Measurements from ENCODE around the gene AICDA.
"Not testable (repeated sequence)": the region's sequence is repeated elsewhere in the genome, so short reads cannot be mapped to it uniquely, and the experiment has no call there.

AICDA gene

DNA sequence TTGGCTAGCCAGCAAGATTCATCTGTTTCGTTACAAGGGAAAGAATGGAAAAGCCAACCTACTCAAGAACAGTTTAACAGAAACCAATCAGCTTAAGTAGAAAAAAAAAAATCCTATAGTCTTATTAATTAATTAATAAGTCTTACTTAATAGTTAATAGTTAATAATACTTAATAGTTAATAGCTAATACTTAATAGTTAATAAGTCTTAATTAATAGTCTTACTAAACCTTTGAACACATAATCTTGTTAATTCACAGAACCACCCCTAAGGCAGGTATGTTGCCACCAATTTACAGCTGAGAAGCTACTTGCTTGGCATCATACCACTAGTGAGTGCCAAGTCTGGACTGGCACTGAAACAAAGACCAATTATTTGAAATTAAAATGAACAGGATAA lies 30.1 kb upstream of the AICDA start:
- TF ChIP-seq EZH2 (IDR thresholded peaks at IDR 0.05) (no peak), FOXP2 (optimal IDR thresholded peaks at IDR 0.05; ENCODE audit: control extremely low read depth, extremely low read length, insufficient read depth) (no peak), POLR2AphosphoS5 (IDR thresholded peaks at IDR 0.05; ENCODE audit: borderline replicate concordance, low read depth, low read length) (no peak)
- H3K9me3 ChIP-seq (ENCODE audit: low read depth, low read length), result no peaks in the 10 kb centered on the region
- no peak for DNase-seq (ENCODE audit: low read depth, low spot score)

DNA sequence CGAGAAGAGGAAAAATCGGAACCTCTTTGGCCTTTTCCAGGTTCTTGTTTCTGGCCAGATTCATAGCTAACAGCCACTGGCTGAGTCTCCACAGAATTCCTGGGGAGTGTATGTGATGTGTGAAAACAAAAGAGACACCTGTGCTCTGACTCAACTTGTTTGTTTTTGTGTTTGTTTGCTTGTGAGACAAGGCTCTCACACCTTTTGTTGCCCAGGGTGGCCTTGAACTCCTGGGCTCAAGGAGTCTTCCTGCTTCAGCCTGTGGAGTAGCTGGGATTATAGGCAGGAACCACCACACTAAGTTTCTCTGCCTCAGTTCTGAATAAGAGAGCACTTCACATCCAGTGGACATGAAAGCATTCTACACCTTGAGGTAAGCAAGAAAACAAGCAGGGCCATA lies 27.3 kb upstream of the AICDA start:
- DNase-seq (ENCODE audit: low read depth, low spot score), result no peak
- Histone ChIP-seq H3K4me3 (no peak overlapping the region), H3K9ac (ENCODE audit: insufficient read length) (no peak overlapping the region), H3K27ac (no peak overlapping the region), H3K9me3 (ENCODE audit: low read depth, low read length) (no peaks in the 10 kb centered on the region), H3K36me3 (ENCODE audit: insufficient read depth, low read length) (no peaks in the 10 kb centered on the region)
- TF ChIP-seq FOXP2 (optimal IDR thresholded peaks at IDR 0.05; ENCODE audit: control extremely low read depth, extremely low read length, insufficient read depth) (no peak), POLR2AphosphoS5 (IDR thresholded peaks at IDR 0.05; ENCODE audit: borderline replicate concordance, low read depth, low read length) (no peak), EZH2 (IDR thresholded peaks at IDR 0.05) (no peak)

More for the DNA sequence above, 30.1 kb upstream of the AICDA start:
- Histone ChIP-seq H3K27ac (no peak overlapping the region), H3K36me3 (ENCODE audit: insufficient read depth, low read length) (no peaks in the 10 kb centered on the region), H3K9ac (ENCODE audit: insufficient read length) (no peak overlapping the region), H3K4me3 (no peak overlapping the region)

DNA sequence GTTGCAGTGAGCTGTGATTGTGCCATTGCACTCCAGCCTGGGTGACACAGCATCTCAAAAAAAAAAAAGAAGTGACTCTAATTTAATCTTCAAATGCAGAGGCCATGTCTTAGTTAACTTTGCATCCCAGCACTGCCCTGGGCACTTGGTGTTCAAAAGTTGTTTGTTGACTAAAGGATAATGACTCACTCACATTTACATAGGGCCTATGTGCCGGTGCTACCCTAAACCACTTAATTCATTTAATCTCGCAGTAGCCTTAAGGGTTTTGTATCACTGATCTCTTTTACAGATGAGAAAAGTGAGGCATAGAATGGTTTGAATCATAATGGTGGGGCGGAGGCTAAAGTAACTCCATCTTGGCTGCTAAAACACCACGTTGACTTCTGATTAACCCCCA lies 26.3 kb upstream of the AICDA start:
- no peak overlapping the region for H3K9ac ChIP-seq (ENCODE audit: insufficient read length)
- no peak overlapping the region for H3K27ac ChIP-seq
- no peak for TF ChIP-seq FOXP2 (optimal IDR thresholded peaks at IDR 0.05; ENCODE audit: control extremely low read depth, extremely low read length, insufficient read depth)
- TF ChIP-seq POLR2AphosphoS5 (IDR thresholded peaks at IDR 0.05; ENCODE audit: borderline replicate concordance, low read depth, low read length), result no peak
- no peak for TF ChIP-seq EZH2 (IDR thresholded peaks at IDR 0.05)
- H3K4me3 ChIP-seq, result no peak overlapping the region
- H3K36me3 ChIP-seq (ENCODE audit: insufficient read depth, low read length), result no peaks in the 10 kb centered on the region
- DNase-seq (ENCODE audit: low read depth, low spot score), result no peak
- no peaks in the 10 kb centered on the region for H3K9me3 ChIP-seq (ENCODE audit: low read depth, low read length)

DNA sequence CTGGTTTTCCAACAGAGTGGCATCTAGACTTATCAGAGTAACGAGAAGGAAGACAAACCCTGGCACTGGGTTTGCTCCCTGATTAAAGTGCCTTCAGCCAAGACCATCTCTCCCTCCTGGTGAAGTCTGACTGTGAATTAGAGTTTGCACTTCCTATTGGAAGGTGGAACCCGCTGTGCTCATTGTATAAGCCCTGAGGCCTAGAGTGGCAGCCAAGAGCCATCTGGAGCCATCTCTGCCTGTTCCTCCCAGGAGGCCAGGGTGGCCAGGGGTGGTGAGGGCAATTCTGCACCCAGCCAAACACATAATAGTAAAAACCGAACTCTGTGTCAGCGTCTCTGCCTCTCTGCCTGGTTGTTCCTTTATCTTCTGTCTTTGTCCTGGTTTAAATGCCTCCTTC lies 25.0 kb upstream of the AICDA start:
- TF ChIP-seq EZH2 (IDR thresholded peaks at IDR 0.05) (no peak), FOXP2 (optimal IDR thresholded peaks at IDR 0.05; ENCODE audit: control extremely low read depth, extremely low read length, insufficient read depth) (no peak), POLR2AphosphoS5 (IDR thresholded peaks at IDR 0.05; ENCODE audit: borderline replicate concordance, low read depth, low read length) (no peak)
- Histone ChIP-seq H3K9me3 (ENCODE audit: low read depth, low read length) (no peaks in the 10 kb centered on the region), H3K9ac (ENCODE audit: insufficient read length) (no peak overlapping the region), H3K36me3 (ENCODE audit: insufficient read depth, low read length) (no peaks in the 10 kb centered on the region), H3K4me3 (peak overlapping the region; percentile 43), H3K27ac (no peak overlapping the region)
- no peak for DNase-seq (ENCODE audit: low read depth, low spot score)

DNA sequence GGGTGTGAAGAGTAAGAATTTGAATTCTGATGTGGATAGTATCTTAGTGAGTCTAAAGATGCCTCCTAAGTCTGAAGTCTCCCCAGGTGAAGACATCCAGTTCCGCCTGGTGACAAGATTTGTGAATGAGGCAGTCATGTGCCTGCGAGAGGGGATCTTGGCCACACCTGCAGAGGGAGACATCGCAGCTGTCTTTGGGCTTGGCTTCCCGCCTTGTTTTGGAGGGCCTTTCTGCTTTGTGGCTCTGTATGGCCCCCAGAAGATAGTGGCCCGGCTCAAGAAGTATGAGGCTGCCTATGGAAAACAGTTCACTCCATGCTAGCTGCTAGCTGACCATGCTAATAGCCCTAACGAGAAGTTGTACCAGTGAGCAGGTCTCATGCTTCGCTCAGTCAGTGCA lies 24.6 kb upstream of the AICDA start:
- Histone ChIP-seq H3K9ac (ENCODE audit: insufficient read length) (no peak overlapping the region), H3K27ac (no peak overlapping the region), H3K9me3 (ENCODE audit: low read depth, low read length) (no peaks in the 10 kb centered on the region), H3K4me3 (no peak overlapping the region), H3K36me3 (ENCODE audit: insufficient read depth, low read length) (no peaks in the 10 kb centered on the region)
- TF ChIP-seq POLR2AphosphoS5 (IDR thresholded peaks at IDR 0.05; ENCODE audit: borderline replicate concordance, low read depth, low read length), result no peak
- TF ChIP-seq EZH2 (IDR thresholded peaks at IDR 0.05), result no peak
- no peak for TF ChIP-seq FOXP2 (optimal IDR thresholded peaks at IDR 0.05; ENCODE audit: control extremely low read depth, extremely low read length, insufficient read depth)
- no peak for DNase-seq (ENCODE audit: low read depth, low spot score)

DNA sequence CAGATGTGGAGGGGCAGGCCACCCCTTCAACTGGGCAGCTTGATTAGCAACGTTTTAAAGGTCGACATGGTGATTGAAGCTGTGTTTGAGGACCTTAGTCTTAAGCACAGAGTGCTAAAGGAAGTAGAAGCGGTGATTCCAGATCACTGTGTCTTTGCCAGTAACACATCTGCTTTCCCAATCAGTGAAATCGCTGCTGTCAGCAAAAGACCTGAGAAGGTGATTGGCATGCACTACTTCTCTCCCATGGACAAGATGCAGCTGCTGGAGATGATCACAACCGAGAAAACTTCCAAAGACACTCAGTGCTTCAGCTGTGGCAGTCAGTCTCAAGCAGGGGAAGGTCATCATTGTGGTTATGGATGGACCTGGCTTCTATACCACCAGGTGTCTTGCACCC lies 23.9 kb upstream of the AICDA start:
- no peak for TF ChIP-seq POLR2AphosphoS5 (IDR thresholded peaks at IDR 0.05; ENCODE audit: borderline replicate concordance, low read depth, low read length)
- no peak for TF ChIP-seq FOXP2 (optimal IDR thresholded peaks at IDR 0.05; ENCODE audit: control extremely low read depth, extremely low read length, insufficient read depth)
- TF ChIP-seq EZH2 (IDR thresholded peaks at IDR 0.05), result no peak
- H3K4me3 ChIP-seq, result no peak overlapping the region
- no peak for DNase-seq (ENCODE audit: low read depth, low spot score)
- no peak overlapping the region for H3K27ac ChIP-seq
- no peaks in the 10 kb centered on the region for H3K36me3 ChIP-seq (ENCODE audit: insufficient read depth, low read length)
- H3K9me3 ChIP-seq (ENCODE audit: low read depth, low read length), result no peaks in the 10 kb centered on the region
- H3K9ac ChIP-seq (ENCODE audit: insufficient read length), result no peak overlapping the region

DNA sequence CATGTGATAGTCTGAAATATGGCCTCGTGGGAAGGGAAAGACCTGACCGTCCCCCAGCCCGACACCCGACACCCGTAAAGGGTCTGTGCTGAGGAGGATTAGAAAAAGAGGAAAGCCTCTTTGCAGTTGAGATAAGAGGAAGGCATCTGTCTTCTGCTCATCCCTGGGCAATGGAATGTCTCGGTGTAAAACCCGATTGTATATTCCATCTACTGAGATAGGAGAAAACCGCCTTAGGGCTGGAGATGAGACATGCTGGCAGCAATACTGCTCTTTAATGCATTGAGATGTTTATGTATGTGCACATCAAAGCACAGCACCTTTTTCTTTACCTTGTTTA lies 23.3 kb upstream of the AICDA start:
- H3K9ac ChIP-seq (ENCODE audit: insufficient read length); DNase-seq (ENCODE audit: low read depth, low spot score); H3K9me3 ChIP-seq (ENCODE audit: low read depth, low read length); H3K27ac ChIP-seq; H3K4me3 ChIP-seq; H3K36me3 ChIP-seq (ENCODE audit: insufficient read depth, low read length): not testable (repeated sequence)

DNA sequence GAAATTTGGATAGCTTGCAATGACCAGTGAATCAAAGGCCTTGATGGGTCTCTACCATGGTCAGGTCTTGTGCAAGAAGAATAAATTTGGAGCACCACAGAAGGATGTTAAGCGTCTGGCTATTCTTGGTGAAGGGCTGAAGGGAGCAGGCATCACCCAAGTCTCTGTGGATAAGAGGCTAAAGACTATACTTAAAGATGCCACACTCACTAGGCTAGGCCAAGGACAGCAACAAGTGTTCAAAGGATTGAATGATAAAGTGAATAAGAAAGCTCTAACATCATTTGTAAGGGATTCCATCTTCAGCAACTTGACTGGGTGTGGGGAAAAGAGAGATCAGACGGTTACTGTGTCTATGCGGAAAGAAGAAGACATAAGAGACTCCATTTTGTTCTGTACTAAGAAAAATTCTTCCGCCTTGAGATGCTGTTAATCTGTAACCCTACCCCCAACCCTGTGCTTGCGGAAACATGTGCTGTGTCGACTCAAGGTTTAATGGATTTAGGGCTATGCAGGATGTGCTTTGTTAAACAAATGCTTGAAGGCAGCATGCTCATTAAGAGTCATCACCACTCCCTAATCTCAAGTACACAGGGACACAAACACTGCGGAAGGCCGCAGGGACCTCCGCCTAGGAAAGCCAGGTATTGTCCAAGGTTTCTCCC lies 22.8 kb upstream of the AICDA start:
- not testable (repeated sequence) for H3K36me3 ChIP-seq (ENCODE audit: insufficient read depth, low read length); H3K9ac ChIP-seq (ENCODE audit: insufficient read length); DNase-seq (ENCODE audit: low read depth, low spot score); H3K9me3 ChIP-seq (ENCODE audit: low read depth, low read length); H3K4me3 ChIP-seq; H3K27ac ChIP-seq

DNA sequence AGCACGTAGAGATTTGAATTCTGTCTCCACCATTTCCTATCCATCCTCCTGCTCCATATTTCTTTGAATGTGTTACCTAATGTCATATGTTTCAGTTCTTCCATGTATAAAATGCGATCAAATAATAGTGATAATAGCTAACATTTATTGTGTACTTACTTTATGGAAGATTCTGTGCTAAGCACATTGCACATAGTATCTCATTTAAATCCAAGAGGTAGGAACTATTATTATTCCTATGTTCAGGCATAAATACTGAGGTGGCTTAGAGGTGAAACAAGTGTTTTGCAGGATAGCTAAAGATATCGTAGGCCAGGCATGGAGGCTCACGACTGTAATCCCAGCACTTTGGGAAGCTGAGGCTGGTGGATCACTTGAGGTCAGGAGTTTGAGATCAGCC lies 17.5 kb upstream of the AICDA start:
- Histone ChIP-seq H3K9me3 (ENCODE audit: low read depth, low read length) (no peaks in the 10 kb centered on the region), H3K36me3 (ENCODE audit: insufficient read depth, low read length) (no peaks in the 10 kb centered on the region), H3K9ac (ENCODE audit: insufficient read length) (no peak overlapping the region), H3K4me3 (no peak overlapping the region), H3K27ac (no peak overlapping the region)
- no peak for DNase-seq (ENCODE audit: low read depth, low spot score)
- TF ChIP-seq FOXP2 (optimal IDR thresholded peaks at IDR 0.05; ENCODE audit: control extremely low read depth, extremely low read length, insufficient read depth) (no peak), POLR2AphosphoS5 (IDR thresholded peaks at IDR 0.05; ENCODE audit: borderline replicate concordance, low read depth, low read length) (no peak), EZH2 (IDR thresholded peaks at IDR 0.05) (no peak)
